Activated CD4-positive, alpha-beta T cell treated with anti-CD3 and anti-CD28 coated beads for 36 hours (primary cell): ENCODE results near the gene MGAT5. TPM values are rescaled to one million over a fixed set of nuclear protein-coding genes. Genes with fewer than 3 reads are reported as not detected.

Experiments used
- ATAC-seq: fragments of 200-7000 bp; cut with Tn5 transposase; one replicate; pipeline ENCODE4 v1.10.0; 2021; ENCODE audit warnings: mild to moderate bottlenecking, moderate library complexity
- CTCF ChIA-PET: fragments of 350-600 bp; sonication (Branson Sonifier 250); formaldehyde crosslinking; loops from one replicate; lab custom pipeline; 2021; ENCODE audit warnings: antibody characterized with exemption; lab: Charles Lee
- POLR2A ChIA-PET: fragments of 350-600 bp; sonication (Branson Sonifier 250); formaldehyde crosslinking; loops from one replicate; lab custom pipeline; 2021; ENCODE audit warnings: antibody characterized with exemption, inconsistent platforms; lab: Charles Lee
- DNase-seq: peaks from one replicate; pipeline ENCODE4 v3.0.0-alpha.2; 2020
- H3K27ac Mint-ChIP-seq: one replicate; pipeline ENCODE4 v1.8.0; 2021; ENCODE audit warnings: mixed read lengths
- H3K27me3 Mint-ChIP-seq: one replicate; pipeline ENCODE4 v1.8.0; 2021; ENCODE audit warnings: mixed read lengths
- H3K36me3 Mint-ChIP-seq: one replicate; pipeline ENCODE4 v1.8.0; 2021; ENCODE audit warnings: low read depth, mixed read lengths
- H3K4me1 Mint-ChIP-seq: one replicate; pipeline ENCODE4 v1.8.0; 2021; ENCODE audit warnings: mixed read lengths
- H3K4me3 Mint-ChIP-seq: one replicate; pipeline ENCODE4 v1.8.0; 2021; ENCODE audit warnings: mild to moderate bottlenecking, moderate library complexity, mixed read lengths
- H3K9me3 Mint-ChIP-seq: one replicate; pipeline ENCODE4 v1.8.0; 2021; ENCODE audit warnings: low read depth, mixed read lengths
- intact Hi-C, 2 experiments: fragments of 100-400 bp; cut with DNase I in 1 of 2; cut with micrococcal nuclease in 1 of 2; formaldehyde crosslinking; loops; one replicate each; pipeline versions ENCODE4 v1.14.2 to v1.15.1; 2022 to 2024; cut with DNase I, micrococcal nuclease
- total RNA-seq, 2 experiments: library from RNA; stranded (reverse); gene quantifications; one replicate each; pipeline ENCODE4 v1.2.3, GENCODE V29; 2021

MGAT5 gene
- total RNA-seq, 2 experiments from 2014 or later, result 22.2 to 25.7 TPM

- peaks cover 65% of the 10 kb centered on the region for H3K4me1 Mint-ChIP-seq
- H3K27ac Mint-ChIP-seq, result no peak overlapping the region
- DNase-seq (no peak), ATAC-seq (no peak)
- no peaks in the 10 kb centered on the region for H3K9me3 Mint-ChIP-seq
- ChIA-PET CTCF (interaction anchor here (1.0 to 3.4 kb wide), 5 partner anchors 13 to 170 kb away, joined by 3 to 16 read pairs (median 3); no protein-coding TSS in a partner anchor), POLR2A (no interaction called here)
- intact Hi-C loops, result no loop called here
- peaks cover 1% of the 10 kb centered on the region for H3K36me3 Mint-ChIP-seq
- H3K27me3 Mint-ChIP-seq, result no peaks in the 10 kb centered on the region
- H3K4me3 Mint-ChIP-seq, result no peak overlapping the region
Measured at GRCh38 chr2:134241911-134242310, 12.0 kb upstream of the MGAT5 start.

GRCh38 chr2:134243244-134243643 lies 10.6 kb upstream of the MGAT5 start:
- DNase-seq (no peak), ATAC-seq (no peak)
- H3K36me3 Mint-ChIP-seq, result no peaks in the 10 kb centered on the region
- peaks cover 75% of the 10 kb centered on the region for H3K4me1 Mint-ChIP-seq
- no peak overlapping the region for H3K27ac Mint-ChIP-seq
- intact Hi-C loops, result no loop called here
- ChIA-PET POLR2A (interaction anchor here (0.6 kb wide), 1 partner anchor 1414 kb away, joined by 5 read pairs; no protein-coding TSS in a partner anchor), CTCF (interaction anchor here (0.6 to 3.4 kb wide), 13 partner anchors 13 to 177 kb away, joined by 3 to 16 read pairs (median 4); no protein-coding TSS in a partner anchor)
- H3K9me3 Mint-ChIP-seq, result no peaks in the 10 kb centered on the region
- H3K4me3 Mint-ChIP-seq, result no peak overlapping the region
- H3K27me3 Mint-ChIP-seq, result no peaks in the 10 kb centered on the region

- ATAC-seq, result peak; percentile 8
Measured at GRCh38 chr2:134244086-134244485, 9.8 kb upstream of the MGAT5 start.

GRCh38 chr2:134244587-134244986 lies 9.3 kb upstream of the MGAT5 start:
- Mint-ChIP-seq H3K27me3 (no peaks in the 10 kb centered on the region), H3K4me1 (peaks cover 80% of the 10 kb centered on the region), H3K4me3 (no peak overlapping the region), H3K27ac (peak overlapping the region; percentile 58), H3K9me3 (no peaks in the 10 kb centered on the region), H3K36me3 (no peaks in the 10 kb centered on the region)
- ChIA-PET CTCF (interaction anchor here (0.7 to 3.4 kb wide), 20 partner anchors 9 to 175 kb away, joined by 3 to 36 read pairs (median 6); no protein-coding TSS in a partner anchor), POLR2A (no interaction called here)
- intact Hi-C loops, result no loop called here
- ATAC-seq, result peak; percentile 27
- DNase-seq, result no peak

More at GRCh38 chr2:134244086-134244485, 9.8 kb upstream of the MGAT5 start:
- H3K4me3 Mint-ChIP-seq, result no peak overlapping the region
- peak overlapping the region; percentile 58 for H3K27ac Mint-ChIP-seq
- H3K4me1 Mint-ChIP-seq, result peaks cover 80% of the 10 kb centered on the region
- ChIA-PET CTCF (interaction anchor here (0.8 to 3.4 kb wide), 12 partner anchors 9 to 167 kb away, joined by 3 to 36 read pairs (median 8); no protein-coding TSS in a partner anchor), POLR2A (no interaction called here)
- intact Hi-C loops, result no loop called here
- no peak for DNase-seq
- no peaks in the 10 kb centered on the region for H3K36me3 Mint-ChIP-seq
- H3K27me3 Mint-ChIP-seq, result no peaks in the 10 kb centered on the region
- H3K9me3 Mint-ChIP-seq, result no peaks in the 10 kb centered on the region

DNA sequence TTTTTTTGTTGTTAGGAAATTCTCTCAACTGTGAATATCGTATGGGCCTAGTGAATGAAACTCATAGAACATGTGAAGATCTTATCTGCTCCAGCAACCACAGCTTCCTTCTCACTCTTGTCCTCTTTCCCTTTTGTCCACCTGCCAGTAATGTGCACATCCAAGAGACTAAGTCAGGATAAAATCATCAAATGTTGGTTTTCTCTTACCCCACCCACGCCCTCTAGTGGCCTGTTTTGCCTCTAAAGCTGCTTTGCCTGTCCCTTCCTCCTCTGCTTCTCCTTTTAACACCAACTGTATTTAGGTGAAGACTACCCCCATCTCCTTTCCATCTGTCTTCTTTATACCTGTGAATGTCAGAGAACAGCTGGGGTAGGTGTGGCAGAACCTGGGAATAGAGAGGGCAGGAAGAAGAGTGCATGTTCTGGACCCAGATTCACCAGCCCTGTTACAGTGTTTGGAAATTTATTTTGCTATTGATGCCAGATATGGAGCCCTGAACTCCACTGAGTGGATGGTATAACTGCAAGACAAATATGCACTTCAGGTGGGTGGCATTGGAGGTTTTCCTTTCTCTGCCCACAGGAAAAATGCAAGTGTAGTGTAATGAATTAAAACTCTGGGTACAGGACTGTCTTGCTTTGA lies 8.4 kb upstream of the MGAT5 start:
- ATAC-seq (peak; percentile 37), DNase-seq (peak; percentile 87)
- Mint-ChIP-seq H3K9me3 (no peaks in the 10 kb centered on the region), H3K27me3 (no peaks in the 10 kb centered on the region), H3K4me1 (peaks cover 82% of the 10 kb centered on the region), H3K4me3 (no peak overlapping the region), H3K36me3 (no peaks in the 10 kb centered on the region), H3K27ac (no peak overlapping the region)
- ChIA-PET POLR2A (no interaction called here), CTCF (interaction anchor here (0.5 to 3.4 kb wide), 35 partner anchors 10 to 1636 kb away, joined by 3 to 36 read pairs (median 5); no protein-coding TSS in a partner anchor)
- intact Hi-C loops, result loop anchor here (1.0 kb wide), 2 partner anchors 27 to 127 kb away; no protein-coding TSS in a partner anchor

DNA sequence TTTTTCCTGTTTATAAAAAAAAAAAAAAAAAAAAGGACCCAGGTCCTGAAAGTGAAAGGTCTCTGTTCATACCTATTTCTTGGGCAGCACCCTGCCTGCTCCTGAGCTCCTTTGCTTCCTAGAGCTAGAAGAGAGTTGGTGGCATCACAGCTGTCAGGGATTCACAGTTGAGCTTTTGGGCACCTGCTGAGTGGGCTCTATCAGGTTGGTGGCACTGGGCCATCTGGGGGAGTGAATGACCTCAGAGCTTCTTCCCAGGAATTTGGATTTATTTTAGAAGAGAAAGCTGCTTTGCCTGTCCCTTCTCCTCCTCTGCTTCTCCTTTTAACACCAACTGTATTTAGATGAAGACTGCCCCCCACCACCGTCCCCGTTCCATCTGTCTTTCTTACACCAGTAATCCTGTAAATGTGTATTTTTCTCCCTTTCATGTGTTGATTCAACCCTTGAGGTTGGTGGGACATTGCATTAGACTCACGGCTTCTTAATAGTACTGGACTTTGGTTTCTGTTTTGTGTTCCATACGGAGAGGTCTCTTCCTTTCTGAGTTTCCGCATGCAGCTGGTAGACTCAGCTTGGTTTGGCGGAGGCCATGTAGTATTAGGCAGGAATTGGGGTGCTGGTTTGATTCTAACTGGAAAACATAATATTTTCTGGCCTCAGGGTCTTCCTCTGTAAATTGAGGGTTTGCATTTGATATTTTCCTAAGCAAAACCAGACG lies 7.6 kb upstream of the MGAT5 start:
- Mint-ChIP-seq H3K27ac (no peak overlapping the region), H3K4me3 (no peak overlapping the region), H3K27me3 (no peaks in the 10 kb centered on the region), H3K36me3 (no peaks in the 10 kb centered on the region), H3K4me1 (peaks cover 86% of the 10 kb centered on the region), H3K9me3 (no peaks in the 10 kb centered on the region)
- ChIA-PET CTCF (interaction anchor here (0.7 to 2.9 kb wide), 31 partner anchors 9 to 670 kb away, joined by 3 to 36 read pairs (median 5); no protein-coding TSS in a partner anchor), POLR2A (no interaction called here)
- intact Hi-C loops, result loop anchor here in 1 of 2 experiments (2.0 kb wide), 1 partner anchor 166 kb away; no protein-coding TSS in a partner anchor
- DNase-seq (no peak), ATAC-seq (no peak)

GRCh38 chr2:134247679-134248078 lies 6.2 kb upstream of the MGAT5 start:
- ChIA-PET POLR2A (no interaction called here), CTCF (no interaction called here)
- Mint-ChIP-seq H3K27ac (no peak overlapping the region), H3K36me3 (peaks cover 3% of the 10 kb centered on the region), H3K4me3 (no peak overlapping the region), H3K27me3 (no peaks in the 10 kb centered on the region), H3K9me3 (no peaks in the 10 kb centered on the region), H3K4me1 (peaks cover 87% of the 10 kb centered on the region)
- intact Hi-C loops, result loop anchor here in 1 of 2 experiments (2.0 kb wide), 1 partner anchor 165 kb away; no protein-coding TSS in a partner anchor
- ATAC-seq (no peak), DNase-seq (no peak)

- CTCF ChIA-PET, result interaction anchor here (0.6 to 2.6 kb wide), 4 partner anchors 26 to 102 kb away, joined by 3 to 13 read pairs (median 6); no protein-coding TSS in a partner anchor
- intact Hi-C loops, result loop anchor here (1.0 kb wide), 2 partner anchors 16 to 41 kb away; no protein-coding TSS in a partner anchor
Measured at GRCh38 chr2:134248913-134249312, 5.0 kb upstream of the MGAT5 start.

DNA sequence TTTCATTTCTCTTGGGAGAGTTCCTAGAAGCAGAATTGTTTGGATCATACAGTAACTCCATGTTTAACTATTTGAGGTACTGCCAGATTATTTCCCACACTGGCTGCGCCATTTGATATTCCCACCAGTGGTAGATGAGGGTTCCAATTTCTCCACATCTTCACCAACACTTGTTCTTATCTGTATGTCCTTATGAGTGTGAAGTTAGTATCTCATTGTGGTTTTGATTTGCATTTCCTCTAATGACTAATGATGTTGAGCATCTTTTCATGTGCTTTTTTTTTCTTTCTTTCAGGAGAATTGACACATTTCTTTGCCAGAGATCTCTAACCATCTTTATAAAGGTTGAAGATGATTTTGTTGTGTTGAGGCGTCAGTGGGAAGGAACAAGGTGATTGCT lies 4.1 kb upstream of the MGAT5 start:
- ChIA-PET POLR2A (interaction anchor here (1.3 kb wide), 1 partner anchor 32 kb away, joined by 4 read pairs; no protein-coding TSS in a partner anchor), CTCF (interaction anchor here (0.8 to 2.6 kb wide), 5 partner anchors 17 to 161 kb away, joined by 3 to 13 read pairs (median 4); no protein-coding TSS in a partner anchor)
- intact Hi-C loops, result loop anchor here (1.0 to 10.0 kb wide), 10 partner anchors 16 to 665 kb away; partner anchors contain the start of gene CCNT2 (in 1 of the 2)
- ATAC-seq, result peak; percentile 20
- peaks cover 93% of the 10 kb centered on the region for H3K4me1 Mint-ChIP-seq
- H3K9me3 Mint-ChIP-seq, result no peaks in the 10 kb centered on the region
- DNase-seq, result no peak
- H3K36me3 Mint-ChIP-seq, result peaks cover 13% of the 10 kb centered on the region
- H3K4me3 Mint-ChIP-seq, result no peak overlapping the region
- H3K27ac Mint-ChIP-seq, result peak overlapping the region; percentile 48
- peaks cover under 1% of the 10 kb centered on the region for H3K27me3 Mint-ChIP-seq

More at GRCh38 chr2:134248913-134249312, 5.0 kb upstream of the MGAT5 start:
- Mint-ChIP-seq H3K9me3 (no peaks in the 10 kb centered on the region), H3K27me3 (no peaks in the 10 kb centered on the region), H3K27ac (no peak overlapping the region), H3K36me3 (peaks cover 5% of the 10 kb centered on the region), H3K4me1 (peaks cover 93% of the 10 kb centered on the region), H3K4me3 (no peak overlapping the region)
- POLR2A ChIA-PET, result no interaction called here
- DNase-seq (no peak), ATAC-seq (no peak)

DNA sequence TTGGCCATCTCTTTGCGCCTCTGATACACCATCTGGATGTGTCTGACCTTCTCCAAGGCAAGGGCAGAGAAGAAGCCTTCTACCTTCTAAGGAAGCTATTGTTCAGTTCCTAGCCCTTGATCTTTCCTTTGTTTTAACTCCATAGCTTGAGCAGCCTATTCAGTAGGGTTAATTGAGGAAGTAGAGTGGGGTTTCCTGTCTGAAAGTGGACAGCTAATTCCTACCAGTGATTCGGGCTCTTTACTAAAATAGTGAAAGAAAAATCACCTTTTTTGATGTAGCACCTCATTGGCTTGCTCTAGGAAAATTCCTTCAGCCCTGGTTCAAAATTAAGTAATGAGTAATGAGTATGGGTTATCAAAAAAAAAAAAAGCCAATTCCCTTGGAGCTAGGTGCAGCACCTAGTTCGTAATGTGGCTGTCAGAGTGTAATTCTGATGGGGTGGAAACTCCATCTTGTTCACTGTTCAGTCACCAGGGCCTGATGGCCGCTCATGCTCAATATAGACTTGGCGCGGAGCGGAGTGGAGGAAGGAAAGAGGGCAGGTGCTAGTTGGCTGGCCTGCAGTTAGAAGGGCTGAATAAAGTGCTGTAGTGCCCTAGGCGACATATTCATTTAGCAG lies 2.9 kb upstream of the MGAT5 start:
- ATAC-seq (peak; percentile 53), DNase-seq (peak; percentile 50)
- Mint-ChIP-seq H3K27me3 (peaks cover 4% of the 10 kb centered on the region), H3K36me3 (peaks cover 19% of the 10 kb centered on the region), H3K27ac (peak overlapping the region; percentile 48), H3K9me3 (no peaks in the 10 kb centered on the region), H3K4me1 (peaks cover 91% of the 10 kb centered on the region), H3K4me3 (peak overlapping the region; percentile 22)
- intact Hi-C loops, result loop anchor here (1.0 to 10.0 kb wide), 9 partner anchors 32 to 664 kb away; partner anchors contain the start of gene CCNT2 (in 1 of the 2)
- POLR2A ChIA-PET, result interaction anchor here (0.5 to 1.3 kb wide), 4 partner anchors 33 to 1746 kb away, joined by 4 to 5 read pairs (median 4); no protein-coding TSS in a partner anchor
- CTCF ChIA-PET, result interaction anchor here (0.6 to 2.6 kb wide), 15 partner anchors 11 to 162 kb away, joined by 3 to 15 read pairs (median 4); no protein-coding TSS in a partner anchor
